ENCODE results near the gene BICD2. TPM values are rescaled to one million over a fixed set of nuclear protein-coding genes. Genes with fewer than 3 reads are reported as not detected.
"Not testable (repeated sequence)": the region's sequence is repeated elsewhere in the genome, so short reads cannot be mapped to it uniquely, and the experiment has no call there.

The BICD2 gene
- total RNA-seq, 1 donor from 2014 or later: 52.5 TPM

DNA sequence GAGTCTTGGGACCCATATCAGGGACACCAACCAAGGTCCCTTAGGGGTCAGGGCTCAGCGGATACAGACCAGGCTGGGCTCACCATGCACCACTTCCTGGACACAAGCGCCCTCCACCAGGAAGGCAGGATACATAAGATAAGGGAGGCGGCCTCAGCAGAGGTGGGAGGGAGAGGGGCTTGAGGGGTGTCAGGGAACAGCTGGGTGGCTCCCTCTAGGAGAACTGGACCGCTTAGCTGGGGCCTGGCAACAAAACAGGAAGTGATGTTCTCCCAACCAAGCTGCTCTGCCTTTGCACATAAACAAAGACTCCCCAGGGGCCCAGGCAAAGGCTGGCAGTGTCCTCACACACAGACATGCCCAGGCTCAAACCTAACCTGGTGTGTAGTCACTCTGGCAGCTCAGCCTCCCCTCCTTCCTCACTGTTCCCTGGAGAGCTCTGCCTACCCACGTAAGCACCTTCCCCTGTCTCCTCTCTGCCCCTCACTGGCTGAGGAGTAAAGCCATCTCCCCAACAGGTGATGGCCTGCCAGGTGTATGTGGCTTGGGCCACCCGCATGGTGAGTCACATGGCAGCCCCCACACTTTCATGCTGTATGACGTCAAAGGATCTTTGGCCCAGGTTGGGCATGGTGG lies 5.8 kb upstream of the BICD2 start:
- peak; percentile 48 for DNase-seq (ENCODE audit: low spot score)

DNA sequence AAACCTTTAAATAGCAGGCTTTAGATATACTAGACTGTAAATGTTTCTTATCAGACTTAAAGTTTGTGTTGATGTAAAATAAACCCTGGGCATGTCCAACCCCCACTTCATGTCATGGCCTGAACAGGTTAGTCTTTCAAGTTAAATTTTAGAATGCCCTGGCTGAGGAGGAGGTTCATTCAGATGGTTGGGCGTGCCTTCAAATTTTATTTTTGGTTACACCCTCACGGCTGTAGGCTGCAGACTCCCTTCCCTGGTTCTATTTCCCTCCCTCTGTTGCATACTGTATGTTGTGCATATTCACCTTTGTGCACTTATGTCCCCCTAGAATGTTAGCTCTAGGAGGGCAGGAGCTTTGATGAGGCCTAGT lies 5.3 kb upstream of the BICD2 start:
- DNase-seq (ENCODE audit: low spot score): peak; percentile 51

DNA sequence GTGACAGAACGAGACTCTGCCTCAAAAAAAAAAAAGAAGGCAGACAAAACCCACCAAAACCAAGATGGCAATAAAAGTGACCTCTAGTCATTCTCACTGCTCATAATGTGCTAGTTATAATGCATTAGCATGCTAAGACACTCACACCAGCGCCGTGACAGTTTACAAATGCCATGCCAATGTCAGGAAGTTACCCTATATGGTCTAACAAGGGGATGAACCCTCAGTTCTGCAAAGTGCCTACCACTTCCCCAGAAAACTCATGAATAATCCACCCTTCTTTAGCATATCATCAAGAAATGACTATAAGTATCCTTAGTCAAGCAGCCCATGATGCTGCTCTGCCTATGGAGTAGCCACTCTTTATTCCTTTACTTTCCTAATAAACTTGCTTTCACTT lies 4.7 kb upstream of the BICD2 start:
- no peak for DNase-seq (ENCODE audit: low spot score)

DNA sequence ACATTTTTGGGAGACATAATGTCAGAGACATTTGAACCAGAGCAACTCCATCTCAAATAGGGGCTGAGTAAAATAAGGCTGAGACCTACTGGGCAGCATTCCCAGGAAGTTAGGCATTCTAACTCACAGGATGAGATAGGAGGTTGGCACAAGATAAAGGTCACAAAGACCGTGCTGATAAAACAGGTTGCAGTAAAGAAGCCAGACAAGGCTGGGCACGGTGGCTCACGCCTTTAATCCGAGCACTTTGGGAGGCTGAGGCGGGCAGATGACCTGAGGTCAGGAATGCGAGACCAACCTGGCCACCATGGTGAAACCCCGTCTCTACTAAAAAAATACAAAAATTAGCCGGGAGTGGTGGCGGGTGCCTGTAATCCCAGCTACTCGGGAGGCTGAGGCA lies 4.2 kb upstream of the BICD2 start:
- not testable (repeated sequence) for DNase-seq (ENCODE audit: low spot score)

DNA sequence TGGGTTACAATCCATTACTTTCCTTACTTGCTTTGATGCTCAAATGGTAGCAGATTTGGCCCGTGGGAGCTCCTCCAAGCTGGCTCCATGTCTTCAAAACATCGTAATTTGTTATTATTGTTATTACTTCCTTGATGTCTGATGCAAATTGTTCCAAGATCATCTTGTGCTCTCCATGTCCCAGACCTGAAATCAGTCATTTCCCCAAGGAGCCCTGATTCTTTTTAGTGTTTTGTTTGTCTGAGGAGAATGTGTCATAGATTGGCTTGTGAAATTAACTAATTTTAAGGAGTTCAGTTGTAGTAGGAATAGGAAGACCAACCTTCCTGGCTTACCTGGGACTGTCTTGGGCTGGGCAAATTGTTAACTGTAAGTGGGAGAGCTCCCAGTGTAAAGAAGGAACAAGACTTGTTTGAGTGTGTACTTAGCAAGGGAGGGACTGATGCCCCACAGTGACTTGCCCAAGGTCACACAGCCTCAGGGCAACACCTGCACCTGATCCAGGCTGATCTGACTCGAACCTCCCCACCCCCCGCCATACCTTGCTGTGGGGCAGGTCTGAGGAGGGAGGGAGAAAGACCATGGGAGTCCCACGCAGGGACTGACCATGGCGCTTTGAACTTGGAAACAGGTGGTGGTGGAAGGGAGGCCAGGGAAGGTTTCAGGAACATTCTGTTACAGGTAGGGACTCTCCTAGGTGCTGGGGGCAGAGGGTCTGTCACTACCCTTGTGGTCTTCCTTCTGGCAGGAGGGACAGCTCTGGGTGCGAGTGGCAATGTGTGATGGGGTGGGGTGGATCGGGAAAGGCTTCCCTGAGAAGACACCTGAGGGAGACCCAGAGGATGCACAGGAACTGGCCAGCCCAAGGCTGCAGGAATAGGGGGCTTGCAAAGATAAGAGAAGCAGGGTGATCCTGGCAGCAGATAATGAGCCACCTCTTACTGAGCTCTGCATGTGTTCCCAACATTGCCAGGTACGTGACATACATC lies 2.7 kb upstream of the BICD2 start:
- no peak for DNase-seq (ENCODE audit: low spot score)

DNA sequence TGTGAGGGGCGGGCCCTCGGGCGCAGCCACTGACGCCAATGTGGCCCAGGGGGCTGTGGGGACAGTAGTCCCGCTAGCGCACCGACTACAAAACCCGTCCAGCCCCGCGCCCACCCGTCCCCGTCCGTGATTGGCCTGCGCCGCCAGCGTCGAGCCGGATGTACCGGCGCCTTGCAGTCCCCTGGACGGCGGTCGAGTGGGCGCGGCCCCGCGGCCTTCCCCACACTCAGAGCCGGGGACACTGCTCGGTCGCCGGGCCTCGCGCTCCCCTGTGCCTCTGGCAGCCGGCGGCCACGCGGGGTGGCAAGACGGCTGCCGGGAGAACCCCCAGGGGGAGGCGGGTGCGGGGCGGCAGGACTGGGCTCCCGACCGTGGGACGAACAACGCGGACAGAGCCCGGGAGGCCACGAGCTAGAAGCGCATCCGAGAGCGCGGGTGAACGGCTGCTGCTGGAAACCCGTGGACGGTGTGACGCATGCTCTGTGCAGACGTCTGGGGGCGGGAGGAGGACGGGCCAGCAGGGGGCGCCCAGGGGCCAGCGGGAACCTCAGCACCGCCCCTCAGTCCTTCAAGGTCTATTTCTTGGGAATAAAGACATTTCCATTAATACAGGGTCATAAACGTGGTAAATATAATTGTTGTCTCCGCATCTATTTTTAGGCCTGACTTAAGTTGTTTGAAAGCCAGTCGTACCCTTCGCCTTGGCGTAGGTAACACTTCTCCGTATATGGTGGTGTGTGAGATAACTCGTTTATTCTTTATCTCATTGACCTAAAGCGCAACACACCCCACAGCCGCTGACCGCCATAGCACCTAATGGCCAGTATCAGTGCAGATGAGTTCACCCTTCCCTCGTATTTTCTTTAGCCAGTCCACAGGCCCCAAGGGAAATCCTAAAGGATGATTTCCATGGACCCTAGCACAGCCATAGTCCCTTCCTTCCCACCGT lies 629 bp upstream of the BICD2 start:
- DNase-seq (ENCODE audit: low spot score): peak; percentile 98

DNA sequence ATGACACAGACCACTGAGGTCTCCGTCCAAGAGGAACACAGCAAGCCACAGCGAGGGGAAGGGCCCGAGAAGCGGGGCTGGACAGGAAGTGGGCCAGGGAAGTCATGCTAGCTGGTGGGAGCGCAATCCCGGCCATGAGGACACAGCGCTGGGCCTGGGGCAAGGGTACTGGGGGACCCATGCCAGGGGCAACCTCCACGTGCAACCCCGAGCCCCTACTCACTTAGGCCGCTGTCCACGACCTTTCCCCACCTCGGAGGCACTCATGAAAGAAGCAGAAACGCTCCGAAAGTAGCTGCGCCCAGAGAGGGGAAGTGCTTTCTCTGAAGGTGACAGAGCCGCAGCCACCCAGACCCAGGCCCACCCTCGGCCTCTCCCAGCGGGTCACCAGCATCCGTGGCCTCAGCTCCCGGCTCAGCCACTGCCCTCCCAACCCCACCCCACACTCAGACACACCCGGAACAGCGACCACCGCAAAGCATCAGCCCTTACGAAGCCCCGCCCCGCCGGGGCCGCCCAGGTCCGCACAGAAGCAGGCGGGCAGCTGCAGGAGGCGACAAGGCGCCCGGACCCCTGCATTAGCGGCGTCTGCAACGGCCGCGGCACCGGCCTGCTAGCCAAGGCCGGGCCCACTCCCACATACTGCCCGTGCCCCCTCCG lies 782 bp downstream of the BICD2 start:
- no peak for DNase-seq (ENCODE audit: low spot score)

DNA sequence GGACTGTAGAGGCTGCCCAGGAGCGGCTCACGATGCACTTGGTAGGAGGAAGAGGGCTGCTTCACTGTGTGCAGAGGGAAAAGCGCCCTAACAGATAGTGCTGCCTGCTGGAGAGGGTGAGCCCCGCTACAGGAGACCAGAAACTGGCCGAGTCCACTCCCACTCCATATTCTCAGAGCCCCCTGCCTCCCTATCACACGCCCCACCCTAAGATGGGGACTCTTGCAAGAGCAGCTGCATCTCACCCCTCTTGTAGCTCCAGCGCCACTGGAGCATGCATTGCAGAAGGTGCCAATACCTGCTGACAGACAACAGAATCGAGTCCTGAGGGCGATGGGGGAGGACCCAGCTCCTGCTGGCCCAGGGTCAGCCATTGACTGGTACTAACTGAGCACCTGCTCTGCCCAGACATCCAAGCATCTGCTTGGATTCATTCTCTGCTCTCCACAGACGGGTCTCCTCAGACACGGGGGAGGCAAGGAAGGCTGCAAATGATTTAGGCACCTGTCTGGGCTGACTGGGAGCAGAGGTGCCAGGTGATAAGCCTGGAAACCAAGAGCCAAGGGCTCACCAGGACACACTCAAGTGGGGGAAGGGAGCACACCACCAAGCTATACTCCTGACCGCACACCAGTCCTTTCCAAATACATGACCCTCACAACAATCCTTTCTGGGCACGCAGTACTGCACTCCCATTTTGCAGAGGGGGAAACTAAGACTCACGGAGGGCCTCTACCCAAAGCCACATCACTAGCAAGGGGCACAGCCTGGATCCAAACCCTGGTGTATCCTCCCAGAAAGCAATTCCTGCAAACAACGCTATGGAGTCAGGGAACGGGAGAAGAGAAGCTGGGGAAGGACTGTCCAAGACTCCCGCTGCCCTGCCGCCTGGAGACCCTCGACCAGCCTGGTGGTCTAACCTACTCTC lies 1.6 kb downstream of the BICD2 start:
- no peak for DNase-seq (ENCODE audit: low spot score)

DNA sequence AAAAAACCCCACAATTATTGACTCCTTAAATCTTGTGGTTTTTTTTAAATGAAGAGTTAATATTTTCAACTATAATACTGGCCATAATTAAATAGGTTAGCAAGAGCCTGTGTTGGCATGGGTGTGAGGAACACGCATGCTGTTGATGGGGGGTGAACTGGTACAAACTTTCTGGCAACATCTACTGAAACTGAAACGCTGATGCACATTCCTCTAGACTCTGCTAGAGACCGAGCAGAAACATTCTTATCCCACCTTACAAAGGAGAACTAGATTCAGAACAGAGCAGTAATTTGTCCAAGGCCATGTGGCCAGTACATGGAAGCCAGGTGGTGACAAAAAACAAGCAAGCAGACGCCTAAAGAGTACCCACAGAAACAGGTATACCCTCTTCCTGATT lies 2.4 kb downstream of the BICD2 start:
- no peak for DNase-seq (ENCODE audit: low spot score)

DNA sequence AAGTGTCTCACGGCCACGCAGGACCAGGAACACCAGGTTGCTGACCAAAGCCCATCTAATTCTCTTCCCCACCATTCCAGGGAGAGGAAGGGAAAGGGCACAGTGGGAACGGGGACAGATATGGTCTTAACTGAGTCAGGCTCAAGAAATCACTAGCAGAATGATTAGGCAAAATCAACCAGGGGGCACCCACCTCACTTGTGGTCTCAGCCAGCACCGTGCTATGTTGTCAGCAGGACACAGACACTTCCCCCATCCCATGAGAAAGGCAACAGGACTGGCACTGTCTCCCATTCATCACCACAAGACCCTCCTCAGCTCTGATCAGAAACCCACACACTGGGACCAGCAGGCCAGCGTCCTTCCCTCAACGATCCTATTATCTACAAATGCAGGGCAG lies 2.9 kb downstream of the BICD2 start:
- DNase-seq (ENCODE audit: low spot score): no peak

DNA sequence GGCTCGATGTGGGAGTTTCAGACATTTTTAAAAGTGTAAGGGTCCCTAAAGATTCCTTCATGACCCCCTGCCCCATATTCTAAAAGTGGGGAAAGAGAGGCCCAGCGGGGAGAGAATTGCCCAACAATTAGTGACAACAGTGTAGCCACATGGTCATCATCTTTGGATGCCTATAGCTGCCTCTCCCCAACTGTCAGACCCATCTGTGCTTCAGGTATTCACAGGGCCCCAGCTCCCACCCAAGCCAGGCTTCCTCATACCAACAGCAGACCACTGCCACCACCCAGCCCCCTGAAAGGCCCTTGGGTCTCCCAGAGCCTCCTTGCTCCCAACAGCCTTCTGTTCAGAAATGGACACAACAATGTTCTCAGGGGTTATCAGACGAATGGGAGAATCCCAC lies 4.1 kb downstream of the BICD2 start:
- DNase-seq (ENCODE audit: low spot score): no peak

DNA sequence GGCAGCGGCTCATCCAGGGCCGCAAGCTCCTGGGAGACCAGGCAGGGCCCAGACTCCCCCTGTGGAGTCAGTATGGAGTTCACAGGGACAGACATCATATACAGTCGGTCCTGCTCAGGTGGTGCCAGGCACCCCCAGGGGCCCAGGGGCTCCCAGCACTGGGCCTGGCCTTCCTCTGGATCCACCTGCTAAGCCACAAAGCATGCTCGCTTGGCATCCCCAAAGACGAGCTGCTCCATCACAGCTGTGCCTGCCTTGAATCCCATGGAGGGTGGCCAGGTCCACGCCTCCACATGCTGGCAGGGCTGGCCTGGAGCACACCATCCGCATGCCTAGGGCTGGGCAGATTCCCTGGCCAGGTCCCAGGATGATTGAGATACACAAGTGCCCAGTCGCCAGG lies 4.6 kb downstream of the BICD2 start:
- DNase-seq (ENCODE audit: low spot score): no peak

DNA sequence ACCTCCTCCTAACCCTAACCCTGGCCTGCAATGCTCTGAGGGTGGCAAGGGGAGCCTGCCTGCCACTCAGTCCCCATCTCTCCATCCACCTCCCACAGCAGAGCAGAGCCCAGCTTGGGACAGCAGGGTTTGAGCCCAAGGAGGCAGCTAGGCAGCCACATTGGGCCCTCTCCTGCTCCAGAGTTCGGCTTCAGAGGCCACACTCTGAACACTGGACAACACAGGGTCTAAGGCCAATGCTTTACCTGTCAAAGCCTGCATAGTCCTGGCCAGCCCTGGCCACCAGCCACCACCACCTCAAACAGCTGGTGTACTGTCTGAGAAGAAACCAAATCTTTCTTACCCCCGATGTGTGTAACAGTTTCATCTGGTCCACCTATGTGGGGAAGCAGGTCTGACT lies 5.2 kb downstream of the BICD2 start:
- DNase-seq (ENCODE audit: low spot score): no peak

DNA sequence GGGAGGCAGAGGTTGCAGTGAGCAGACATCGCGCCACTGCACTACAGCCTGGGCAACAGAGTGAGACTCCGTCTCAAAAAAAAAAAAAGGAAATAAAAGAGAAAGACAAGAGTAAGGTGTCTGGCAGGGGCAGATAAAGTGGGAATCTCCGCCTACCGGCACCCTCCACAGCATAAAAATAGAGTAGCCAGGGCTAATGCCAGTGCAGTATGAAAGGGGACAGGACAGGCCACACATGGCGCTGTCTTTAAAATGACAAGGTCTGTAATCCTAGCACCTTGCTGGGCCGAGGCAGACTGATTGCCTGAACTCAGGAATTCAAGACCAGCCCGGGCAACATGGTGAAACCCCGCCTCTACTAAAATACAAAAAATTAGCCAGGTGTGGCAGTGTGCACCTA lies 7.8 kb downstream of the BICD2 start:
- DNase-seq (ENCODE audit: low spot score): no peak

DNA sequence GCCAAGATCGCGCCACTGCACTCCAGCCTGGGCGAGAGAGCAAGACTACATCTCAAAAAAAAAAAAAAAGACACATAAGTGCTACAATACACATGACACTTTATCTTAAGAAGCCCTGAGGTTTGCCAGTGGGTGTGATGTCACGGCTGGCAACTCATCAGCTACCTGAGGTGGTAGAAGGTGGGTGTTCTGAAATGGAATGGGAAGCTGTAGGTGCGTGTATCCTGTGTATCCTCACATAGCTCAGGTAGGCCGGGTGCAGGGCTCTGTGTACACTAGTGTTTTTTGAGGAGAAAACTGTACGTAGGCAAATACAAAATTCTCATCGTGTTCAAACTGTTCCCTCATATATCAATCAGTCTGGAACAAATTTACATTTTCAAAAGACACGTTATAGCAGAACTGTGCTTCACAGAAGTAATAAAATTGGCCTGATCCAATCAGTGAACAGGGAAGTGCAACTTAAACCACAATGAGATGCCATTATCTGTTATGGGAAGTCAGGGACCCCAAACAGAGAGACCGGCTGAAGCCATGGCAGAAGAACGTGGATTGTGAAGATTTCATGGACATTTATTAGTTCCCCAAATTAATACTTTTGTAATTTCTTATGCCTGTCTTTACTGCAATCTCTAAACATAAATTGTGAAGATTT lies 10.4 kb downstream of the BICD2 start:
- no peak for DNase-seq (ENCODE audit: low spot score)

DNA sequence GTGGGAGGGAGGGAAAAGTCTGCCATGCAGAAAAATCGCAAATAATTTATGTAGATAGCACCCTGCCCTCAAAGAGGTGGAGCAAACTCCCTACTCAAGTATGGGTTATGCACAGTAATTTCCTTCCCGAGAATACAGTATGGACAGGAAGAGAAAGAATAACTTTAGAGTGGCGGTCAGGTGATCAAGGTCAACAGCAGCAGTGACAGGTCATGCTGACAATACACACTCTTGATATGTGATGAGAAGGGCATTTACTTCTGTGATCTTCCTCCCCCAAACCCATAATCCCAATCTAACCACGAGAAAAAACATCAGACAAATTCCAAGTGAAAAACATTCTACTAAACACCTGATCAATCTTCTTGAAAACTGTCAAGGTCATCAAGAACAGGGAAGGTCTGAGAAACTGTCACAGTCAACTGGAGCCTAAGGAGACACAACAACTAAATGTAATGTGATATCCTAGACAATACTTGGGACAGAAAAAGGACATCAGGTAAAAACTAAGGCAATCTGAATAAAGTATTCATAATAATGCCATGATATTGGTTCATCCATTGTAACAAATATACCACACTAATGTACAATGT lies 11.7 kb downstream of the BICD2 start:
- DNase-seq (ENCODE audit: low spot score): no peak

DNA sequence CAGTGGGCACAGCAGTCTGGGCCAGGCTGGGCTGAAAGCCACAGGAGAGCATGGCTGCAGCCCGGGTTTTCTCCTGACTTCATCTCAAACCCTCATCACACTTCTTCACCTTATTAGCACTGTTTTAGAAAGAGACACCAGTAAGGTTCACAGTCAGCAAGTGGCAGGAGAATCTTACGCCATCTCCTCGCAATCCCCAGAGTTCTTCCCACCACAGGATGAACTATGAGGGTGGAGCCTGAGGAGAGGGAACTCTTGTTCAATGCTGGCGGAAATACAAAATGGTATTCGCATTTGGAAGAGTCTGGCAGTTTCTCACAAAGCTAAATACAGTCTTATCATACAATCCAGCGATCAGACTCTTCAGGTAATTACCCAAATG lies 14.7 kb downstream of the BICD2 start:
- no peak for DNase-seq (ENCODE audit: low spot score)

DNA sequence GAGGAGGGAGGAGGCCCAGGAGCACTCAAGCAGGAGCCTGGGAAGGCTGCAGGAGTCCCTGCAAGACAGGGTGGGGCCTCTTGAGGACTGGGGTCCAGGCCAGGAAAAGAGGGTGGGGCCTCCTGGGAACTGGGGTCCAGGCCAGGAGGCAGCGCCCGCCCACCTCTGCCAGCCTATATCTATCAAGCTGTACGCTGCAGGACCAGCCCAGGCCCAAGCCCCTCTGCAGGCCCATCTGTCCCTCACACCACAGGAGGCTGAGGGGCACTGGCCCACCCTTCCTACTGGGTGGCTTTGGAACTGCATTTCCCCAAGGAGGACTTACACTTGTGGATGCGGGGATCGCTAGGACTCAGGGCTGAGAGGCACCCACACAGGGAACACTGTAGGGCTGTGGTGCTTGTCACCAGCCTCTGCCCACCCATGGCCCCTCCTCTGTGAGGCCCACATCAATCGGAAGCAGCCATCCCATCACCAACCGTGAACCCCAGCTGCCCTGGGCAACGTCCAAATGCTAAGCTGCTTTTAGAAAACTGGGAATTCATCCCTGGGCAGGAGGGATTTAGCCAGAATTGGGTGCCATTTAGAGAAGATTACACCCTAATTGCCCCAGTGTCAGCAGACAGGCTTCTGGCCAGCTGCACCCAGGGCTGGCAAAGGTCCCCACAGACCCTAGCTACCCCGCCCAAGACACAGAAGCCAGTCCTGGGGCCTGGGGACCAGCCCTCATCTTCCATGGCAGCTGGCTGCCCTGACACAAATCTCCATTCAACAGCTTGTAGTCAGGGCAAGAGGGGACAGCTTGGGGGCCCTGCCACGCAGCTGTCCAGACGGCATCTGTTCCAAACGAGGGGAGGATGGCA lies 15.3 kb downstream of the BICD2 start:
- no peak for DNase-seq (ENCODE audit: low spot score)

DNA sequence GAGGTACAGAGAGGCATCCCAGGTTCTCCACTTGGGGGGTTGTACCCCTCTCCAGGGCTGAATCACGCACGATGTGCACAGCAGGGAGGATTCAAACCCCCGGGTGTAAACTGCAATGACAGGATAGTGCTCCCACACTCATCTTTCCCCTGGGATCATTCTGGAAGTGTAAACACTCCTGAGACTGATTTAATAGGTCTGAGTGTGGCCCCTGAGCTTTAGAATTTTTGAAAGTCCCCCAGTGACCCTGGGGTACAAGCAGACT lies 16.5 kb downstream of the BICD2 start:
- no peak for DNase-seq (ENCODE audit: low spot score)
